NAMALWA (cell line): Measurements from ENCODE around the gene DNAJC10.
"Not testable (repeated sequence)": the region's sequence is repeated elsewhere in the genome, so short reads cannot be mapped to it uniquely, and the experiment has no call there.

Source experiments
- DNase-seq: peaks from one replicate; pipeline ENCODE4 v3.0.0-alpha.2; 2015; ENCODE audit warnings: low spot score

DNAJC10 gene, protein sequence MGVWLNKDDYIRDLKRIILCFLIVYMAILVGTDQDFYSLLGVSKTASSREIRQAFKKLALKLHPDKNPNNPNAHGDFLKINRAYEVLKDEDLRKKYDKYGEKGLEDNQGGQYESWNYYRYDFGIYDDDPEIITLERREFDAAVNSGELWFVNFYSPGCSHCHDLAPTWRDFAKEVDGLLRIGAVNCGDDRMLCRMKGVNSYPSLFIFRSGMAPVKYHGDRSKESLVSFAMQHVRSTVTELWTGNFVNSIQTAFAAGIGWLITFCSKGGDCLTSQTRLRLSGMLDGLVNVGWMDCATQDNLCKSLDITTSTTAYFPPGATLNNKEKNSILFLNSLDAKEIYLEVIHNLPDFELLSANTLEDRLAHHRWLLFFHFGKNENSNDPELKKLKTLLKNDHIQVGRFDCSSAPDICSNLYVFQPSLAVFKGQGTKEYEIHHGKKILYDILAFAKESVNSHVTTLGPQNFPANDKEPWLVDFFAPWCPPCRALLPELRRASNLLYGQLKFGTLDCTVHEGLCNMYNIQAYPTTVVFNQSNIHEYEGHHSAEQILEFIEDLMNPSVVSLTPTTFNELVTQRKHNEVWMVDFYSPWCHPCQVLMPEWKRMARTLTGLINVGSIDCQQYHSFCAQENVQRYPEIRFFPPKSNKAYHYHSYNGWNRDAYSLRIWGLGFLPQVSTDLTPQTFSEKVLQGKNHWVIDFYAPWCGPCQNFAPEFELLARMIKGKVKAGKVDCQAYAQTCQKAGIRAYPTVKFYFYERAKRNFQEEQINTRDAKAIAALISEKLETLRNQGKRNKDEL

DNA sequence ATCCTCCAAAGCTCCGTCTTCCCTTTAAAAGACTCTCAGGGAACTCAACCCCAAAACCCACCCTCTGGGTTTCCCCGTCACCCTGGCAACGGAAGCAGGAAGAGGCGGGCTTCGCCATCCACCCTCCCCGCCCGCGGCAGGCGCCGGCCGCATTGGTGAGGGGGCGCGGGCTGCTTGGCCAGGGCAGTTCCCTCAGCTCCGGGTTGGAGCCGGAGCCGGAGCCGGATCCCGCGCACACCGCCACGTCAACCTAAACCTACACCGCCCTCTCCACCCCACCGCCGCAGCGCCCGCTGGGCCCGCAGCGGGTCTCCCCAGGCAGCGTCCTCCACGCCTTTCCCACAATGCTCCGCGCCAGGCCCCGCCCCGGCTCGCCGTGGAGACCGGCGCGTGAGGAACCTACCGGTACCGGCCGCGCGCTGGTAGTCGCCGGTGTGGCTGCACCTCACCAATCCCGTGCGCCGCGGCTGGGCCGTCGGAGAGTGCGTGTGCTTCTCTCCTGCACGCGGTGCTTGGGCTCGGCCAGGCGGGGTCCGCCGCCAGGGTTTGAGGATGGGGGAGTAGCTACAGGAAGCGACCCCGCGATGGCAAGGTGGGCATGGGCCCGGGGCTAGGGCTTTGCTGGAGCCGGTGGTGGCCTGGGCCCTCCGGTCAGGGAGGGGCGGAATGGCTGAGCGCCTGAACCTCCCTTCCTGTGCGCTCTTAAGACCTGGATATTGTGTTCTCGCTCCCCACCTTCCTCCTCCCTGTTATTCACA lies at the start of gene DNAJC10:
Gene DNAJC10, plus strand, starts transcription at position 366 of the 758 bp plus-strand sequence. CDS start 1,830 bp downstream, outside the sequence.
- peak; percentile 95 for DNase-seq

DNA sequence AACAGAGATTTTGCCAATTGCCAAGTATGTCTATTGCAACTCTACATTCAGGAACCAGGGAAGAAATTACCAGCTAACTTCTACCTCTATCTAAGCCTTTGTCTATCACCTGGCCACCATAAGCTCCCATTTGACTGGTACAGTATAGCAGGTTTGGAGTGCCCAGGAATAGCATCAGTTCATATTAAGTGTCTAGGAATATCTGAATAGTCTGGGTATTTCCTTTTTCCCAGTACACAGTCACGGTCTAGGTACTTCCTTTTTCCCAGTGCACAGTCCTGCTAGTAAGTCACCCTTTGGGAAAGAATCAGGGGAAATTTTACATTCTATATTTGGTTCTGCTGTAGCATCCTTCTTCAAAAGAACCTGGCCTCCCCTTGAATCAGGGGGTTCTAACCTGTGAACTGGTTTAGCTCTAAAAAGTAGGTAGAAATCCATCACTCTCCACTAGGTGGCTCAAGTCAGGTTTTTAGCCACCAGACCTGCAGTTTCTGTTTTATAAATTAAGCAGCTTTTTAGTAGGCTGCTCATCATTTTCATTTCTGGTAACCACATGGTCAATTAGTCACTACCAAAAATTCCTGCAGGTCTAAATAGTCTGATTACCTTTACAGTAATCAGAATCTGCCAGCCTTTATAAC lies 49.3 kb upstream of the DNAJC10 start:
- DNase-seq: peak; percentile 72

DNA sequence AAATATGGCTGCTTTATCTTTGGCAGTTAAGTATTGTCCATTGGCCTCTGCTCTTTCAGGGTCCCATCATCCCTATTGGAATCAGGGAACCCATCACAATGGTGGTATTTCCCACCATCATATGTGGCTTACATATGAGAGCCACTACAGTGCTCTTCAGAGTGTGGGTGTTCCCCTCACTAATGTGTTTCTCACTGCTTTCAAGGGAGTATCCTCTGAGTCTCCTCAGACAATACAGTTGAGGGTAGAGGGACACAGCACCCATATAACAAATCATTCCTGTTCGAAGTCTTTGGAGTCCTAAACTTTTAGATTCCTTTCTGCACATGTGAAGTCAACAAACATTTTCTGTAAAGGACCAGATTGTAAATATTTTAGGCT lies 48.8 kb upstream of the DNAJC10 start:
- DNase-seq: no peak

DNA sequence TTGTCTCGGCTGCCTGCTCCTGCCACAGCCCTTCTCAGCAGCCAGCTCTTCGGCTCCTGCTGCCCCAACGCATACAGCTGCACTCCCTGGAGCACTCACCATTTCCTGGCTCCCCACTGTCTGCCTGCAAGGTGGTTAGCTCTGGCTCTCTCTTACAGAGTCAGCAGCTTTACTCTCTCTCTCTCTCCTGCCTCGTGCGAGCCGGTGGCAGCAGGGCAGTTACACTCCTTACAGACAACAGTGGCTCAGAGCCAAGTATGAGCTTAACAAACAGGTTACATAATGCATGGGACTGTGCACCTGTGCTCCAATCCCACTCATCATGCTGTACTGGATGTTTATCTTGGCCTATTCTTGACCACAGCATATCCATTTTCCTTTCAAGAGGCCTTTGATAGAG lies 47.4 kb upstream of the DNAJC10 start:
- no peak for DNase-seq

DNA sequence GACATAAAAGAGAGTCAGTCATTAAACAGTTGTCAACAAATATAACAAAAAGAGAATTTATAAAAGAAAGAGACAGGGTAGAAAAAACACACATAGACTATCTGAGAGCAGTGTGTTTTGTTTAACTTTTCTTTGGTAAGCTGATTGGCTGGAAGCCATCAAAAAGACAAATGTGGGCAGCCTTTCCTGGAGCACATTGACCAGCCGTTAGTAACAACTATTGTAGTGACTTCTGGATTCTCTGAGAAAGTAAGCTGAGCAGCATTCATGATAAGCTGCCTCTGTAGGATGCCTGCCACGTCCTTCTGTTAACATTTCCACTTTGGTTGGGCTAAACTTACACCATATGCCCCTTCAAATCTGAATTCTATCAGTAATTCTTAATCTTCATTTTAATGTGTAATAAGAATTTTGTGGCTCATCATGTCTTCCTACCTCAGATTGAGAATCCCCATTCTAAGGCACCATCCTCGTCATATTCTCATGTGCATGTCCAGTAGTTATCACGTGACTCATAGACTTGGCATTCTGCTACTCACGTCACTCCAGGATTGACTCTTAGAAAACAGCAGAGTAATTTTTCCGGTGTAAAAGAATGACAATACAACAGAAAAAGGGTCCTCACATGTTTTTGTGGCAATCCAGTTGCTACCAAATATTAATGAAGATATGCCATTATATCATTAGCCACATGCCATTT lies 43.4 kb upstream of the DNAJC10 start:
- no peak for DNase-seq

DNA sequence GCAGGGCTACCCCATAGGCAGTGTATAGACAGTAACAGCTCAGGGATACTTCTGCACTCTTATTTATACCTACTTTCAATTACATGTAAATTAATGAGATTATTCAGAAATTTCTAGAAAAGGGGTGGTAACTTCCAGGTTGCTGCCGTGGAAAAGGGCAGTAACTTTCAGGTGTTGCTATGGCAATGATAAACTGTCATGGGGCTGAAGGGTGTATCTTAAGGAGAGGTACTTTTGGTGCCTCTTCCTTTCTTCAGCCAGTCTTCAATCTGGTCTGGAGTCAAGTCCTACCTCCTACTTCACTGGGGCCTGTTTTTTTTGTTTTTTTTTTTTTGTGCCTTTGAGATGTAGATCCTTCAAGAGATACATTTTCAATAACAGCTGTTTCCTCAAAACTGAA lies 35.2 kb upstream of the DNAJC10 start:
- no peak for DNase-seq

DNA sequence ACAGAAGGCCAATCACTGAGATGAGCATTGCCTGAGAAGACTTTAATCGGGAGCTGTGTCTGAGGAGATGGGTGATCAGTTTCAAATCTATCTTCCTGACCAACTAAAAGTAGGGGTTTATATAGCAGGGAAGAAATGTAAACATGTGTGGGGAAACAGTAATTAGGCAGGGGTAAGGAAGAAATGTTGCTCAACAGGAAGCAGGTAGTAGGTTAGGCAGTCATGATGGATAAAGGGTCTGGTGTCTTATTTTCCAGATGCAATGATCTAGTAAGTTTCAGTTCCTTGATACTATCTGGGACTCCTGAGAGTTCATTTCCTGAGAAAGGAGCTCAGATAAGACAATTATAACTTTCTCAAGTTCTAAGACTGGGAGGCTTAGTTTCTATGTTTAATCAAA lies 33.8 kb upstream of the DNAJC10 start:
- peak; percentile 7 for DNase-seq

DNA sequence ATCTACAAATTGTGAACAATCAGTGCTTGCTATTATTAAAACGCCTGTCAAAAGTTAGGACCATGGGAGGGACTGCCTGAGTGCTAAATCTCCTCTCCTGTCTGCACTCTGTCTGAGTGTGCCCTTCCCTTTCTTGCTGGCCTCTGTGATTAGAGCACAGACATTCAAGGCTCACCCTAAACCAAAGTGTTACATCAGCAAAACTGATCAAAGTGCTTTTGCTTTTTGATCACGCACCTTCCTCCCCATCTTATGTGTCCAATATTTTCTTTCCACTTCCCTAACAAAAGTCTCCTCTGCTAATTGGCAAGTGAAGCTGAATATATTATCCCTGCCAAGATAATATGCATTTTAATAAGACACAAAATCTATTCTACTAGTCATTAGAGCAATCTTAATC lies 30.5 kb upstream of the DNAJC10 start:
- DNase-seq: no peak

DNA sequence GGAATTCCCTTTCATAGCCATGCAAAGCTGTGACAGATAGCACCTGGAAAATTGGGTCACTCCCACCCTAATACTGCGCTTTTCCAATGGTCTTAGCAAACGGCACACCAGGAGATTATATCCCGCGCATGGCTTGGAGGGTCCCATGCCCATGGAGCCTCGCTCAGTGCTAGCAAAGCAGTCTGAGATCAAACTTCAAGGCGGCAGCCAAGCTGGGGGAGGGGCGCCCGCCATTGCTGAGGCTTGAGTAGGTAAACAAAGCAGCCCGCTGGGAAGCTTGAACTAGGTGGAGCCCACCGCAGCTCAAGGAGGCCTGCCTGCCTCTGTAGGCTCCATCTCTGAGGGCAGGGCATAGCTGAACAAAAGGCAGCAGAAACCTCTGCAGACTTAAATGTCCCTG lies 29.3 kb upstream of the DNAJC10 start:
- DNase-seq: not testable (repeated sequence)

DNA sequence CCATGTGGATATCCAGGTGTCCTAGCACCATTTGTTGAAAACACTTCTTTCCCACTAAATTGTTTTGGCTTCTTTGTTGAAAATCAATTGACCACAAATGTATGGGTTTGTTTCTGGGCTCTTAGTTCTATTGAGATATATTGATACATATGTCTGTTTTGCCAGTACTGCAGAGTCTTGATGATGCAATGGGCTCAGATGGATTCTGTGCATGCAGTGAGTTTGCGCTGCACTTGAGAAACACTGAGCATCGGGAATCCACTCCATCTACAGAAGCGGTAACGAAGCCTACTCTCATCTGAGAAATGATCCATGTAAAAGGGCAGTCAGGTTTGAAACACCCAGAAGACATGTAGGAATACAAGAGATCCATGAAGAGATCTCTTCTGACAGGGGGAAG lies 21.9 kb upstream of the DNAJC10 start:
- DNase-seq: no peak

DNA sequence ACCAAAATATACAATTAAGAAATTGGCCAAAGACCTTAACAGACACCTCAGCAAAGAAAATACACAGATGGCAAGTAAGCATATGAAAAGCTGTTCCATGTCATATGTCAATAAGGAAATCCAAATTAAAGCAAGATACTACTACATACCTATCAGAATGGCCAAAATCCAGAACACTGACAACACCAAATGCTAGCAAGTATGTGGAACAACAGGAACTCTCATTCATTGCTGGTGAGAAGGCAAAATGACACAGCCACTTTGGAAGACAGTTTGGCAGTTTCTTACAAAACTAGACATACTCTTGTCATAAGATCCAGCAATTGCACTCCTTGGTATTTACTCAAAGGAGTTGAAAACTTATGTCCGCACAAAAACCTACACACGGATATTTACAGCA lies 20.3 kb upstream of the DNAJC10 start:
- no peak for DNase-seq

DNA sequence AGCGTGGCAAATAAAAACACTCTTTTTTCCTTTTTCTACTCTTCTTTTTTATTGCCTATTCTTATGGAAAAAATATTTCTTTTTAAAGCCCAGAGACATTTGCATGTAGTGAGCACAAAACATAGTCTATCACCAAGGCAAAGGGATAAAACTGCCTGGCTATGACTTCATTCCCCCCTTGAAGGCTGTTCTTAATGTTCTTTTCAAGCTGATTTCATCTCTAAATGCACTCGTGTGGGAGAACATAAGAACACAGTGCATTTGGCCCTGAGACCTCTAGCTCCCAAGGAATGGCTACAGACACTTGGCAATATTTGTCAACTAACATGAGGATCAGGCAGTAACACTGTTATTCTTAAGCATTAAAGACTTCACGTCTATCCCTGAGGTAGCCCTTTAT lies 17.4 kb upstream of the DNAJC10 start:
- DNase-seq: no peak

DNA sequence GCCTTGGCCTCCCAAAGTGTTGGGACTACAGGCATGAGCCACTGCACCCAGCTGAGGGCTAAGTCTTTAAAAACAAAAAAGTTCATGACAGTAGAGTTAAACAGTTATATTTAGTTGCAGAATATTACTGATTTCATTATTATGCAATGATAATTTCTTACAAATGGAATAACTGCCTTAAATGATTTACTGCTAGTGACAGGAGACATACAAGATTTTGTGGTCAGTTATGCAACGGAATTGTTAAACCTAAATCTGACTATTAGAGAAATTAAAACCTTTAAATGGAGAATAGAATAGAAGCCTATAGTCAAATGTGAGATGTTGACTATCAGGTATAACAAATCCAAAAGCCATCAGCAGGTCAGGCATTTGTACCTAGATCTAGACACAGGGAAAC lies 10.3 kb upstream of the DNAJC10 start:
- no peak for DNase-seq

DNA sequence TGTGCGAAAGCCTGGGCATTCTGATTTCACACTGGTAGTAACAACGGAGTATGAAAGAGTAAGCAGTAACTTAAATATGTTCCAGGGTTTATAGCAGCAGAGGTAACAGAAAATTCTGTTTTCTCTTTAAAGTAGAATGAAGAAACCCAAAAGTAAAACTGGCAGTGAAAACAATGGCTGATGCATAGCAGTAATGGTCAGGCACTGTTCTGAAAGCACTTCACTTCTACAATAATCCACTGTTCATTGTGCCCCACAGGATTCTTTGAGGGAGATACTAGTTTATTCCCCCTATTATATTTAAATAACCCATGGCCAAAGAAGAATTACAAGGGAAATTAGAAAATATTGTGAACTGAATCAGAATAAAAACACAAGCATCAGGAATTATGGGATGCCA lies 9.3 kb upstream of the DNAJC10 start:
- no peak for DNase-seq

DNA sequence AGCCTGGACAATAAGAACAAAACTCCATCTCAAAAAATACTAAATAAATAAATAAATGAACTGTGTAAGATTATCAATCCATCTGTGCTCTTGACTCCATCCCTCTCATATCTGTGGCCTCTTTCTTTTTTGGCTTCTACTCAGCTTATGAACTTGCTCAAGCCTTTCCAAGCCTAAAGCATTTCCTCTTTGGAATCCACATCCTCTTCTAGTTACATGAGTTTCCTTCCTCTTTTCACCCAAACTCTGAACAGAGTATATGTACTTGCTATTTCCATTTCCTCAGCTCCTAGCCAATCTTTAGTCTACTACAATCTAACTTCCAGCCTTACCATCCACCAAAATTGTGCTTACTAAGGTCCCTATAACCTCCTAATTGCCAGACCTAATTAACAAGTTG lies 2.5 kb upstream of the DNAJC10 start:
- DNase-seq: peak; percentile 27

DNA sequence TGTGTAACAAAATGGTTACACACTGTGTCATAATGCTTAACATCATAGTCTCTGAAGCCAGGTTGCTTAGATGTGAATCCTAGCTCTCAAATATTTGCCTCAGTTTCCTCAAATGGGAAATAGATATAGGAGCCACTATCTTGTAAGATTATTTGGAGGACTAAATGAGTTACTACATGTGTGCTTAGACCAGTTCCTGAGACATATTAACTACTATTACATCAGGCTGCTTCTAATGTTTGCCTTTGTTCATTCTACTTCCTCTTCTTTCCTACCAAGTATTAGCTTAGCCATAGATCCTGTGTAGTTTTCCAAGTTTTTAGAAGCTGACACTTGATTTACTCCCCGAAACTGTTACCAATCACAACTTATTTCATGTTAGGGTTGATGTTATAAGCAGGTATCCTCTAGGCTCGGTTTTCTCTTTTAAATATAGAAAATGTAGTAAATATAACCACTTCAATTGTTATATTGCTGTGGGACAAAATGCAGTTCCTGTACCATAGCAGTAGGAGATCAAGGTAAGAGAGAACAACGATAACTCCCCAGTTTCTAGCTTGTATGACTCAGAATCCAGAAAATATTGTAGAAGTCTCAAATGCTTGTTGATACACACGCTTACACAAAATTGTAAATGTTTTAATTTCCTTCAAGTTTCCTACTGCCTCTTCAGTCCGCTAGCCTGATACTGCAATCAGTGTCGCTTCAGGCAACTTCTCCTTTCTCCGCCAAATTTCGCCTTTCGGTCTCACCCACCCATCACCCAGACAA lies 751 bp upstream of the DNAJC10 start:
- DNase-seq: peak; percentile 55

DNA sequence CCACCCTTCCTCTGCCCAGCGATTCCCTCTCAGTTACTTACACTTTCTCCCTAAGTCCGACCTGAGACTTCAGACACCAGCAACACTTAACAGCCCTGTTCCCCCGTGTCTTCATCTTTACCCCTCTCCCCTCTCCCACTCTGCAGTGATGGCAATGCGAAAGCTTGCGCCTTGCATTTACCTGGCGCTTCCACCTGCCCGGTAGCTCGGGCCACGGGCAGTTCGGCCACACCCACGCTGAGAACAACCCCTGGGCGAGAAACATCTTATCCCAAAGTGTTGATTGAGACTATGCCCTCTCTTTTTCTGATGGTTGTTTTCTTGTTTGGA lies 558 bp downstream of the DNAJC10 start:
- DNase-seq: peak; percentile 59

DNA sequence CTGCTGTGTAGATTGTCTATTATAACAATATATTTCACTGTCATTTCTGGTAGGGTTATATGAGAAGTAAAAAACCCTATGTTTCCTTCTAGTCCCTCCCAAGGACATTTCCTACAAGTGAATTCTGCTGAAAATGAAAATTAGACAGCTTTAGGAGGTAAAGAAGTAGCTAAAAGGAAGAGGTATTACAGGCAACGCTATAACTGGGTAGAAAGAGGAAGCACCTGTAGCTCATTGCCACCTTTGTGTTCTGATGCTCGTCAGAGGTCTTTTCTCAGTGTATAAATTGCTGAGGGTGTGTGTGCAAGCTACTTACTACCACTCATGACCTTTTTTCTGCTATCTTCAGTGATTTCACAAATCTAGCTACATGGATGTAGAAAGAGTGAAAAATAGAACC lies 1.4 kb downstream of the DNAJC10 start:
- DNase-seq: peak; percentile 85

DNA sequence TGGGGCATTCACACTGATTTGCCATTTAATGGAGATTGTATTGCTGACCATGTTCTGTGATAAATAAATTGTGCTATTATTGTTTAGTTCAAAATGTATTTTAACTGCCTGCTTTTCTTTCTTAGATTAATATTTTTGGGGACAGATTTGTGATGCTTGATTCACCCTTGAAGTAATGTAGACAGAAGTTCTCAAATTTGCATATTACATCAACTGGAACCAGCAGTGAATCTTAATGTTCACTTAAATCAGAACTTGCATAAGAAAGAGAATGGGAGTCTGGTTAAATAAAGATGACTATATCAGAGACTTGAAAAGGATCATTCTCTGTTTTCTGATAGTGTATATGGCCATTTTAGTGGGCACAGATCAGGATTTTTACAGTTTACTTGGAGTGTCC lies 1.8 kb downstream of the DNAJC10 start:
- DNase-seq: peak; percentile 72

DNA sequence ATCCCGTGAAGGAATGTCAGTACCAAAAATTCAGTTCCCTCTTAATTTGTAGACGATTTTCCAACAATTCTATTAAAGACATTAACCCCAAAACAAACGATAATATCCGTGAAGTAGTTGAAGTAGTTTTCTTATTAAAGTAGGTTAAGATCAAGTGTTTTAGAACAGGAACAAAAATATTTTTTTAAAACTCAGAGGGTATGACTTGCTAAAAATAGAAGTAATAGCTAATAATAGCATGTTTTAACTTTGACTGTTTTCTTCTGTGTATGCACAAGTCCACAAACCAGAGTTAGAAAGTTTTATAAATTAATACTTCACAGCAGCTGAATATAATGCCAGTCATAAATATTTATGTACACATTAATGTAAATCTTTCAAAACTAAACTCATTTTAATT lies 2.4 kb downstream of the DNAJC10 start:
- peak; percentile 28 for DNase-seq

DNA sequence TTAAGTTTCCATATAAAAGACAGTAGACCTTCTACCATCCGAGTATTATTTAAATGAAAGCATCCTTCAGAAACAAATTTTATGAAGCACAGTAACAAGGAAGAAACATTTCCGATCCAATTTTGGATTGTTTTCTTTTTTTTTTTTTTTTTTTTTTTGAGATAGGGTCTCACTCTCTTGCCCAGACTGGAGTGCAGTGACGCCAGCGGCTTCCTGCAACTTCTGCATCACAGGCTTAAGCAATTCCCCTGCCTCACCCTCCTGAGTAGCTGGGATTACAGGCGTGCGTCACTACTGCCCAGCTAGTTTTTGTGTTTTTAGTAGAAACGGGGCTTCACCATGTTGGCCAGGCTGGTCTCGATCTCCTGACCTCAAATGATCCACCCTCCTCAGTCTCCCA lies 3.1 kb downstream of the DNAJC10 start:
- DNase-seq: not testable (repeated sequence)
